T-helper 2 cell treated with Interferon-gamma antibody and Interleukin-4, amounts not matched to agents 100 ng/mL and 5 ng/mL, for 36 hours (primary cell): ENCODE data around the gene RADIL. TPM values are rescaled to one million over a fixed set of nuclear protein-coding genes. Genes with fewer than 3 reads are reported as not detected.

Experiments
- intact Hi-C: fragments of 100-400 bp; cut with micrococcal nuclease; formaldehyde crosslinking; loops from one replicate; pipeline ENCODE4 v1.15.1; 2023
- total RNA-seq: library from RNA; stranded (reverse); gene quantifications from 2 replicates; pipeline ENCODE4 v1.2.3, GENCODE V29; 2022

RADIL gene
- total RNA-seq, 1 donor from 2014 or later: 0.27 TPM

GRCh38 chr7:4779118-4779517, 104.4 kb downstream of the RADIL start:
- intact Hi-C loops: no loop called here

DNA sequence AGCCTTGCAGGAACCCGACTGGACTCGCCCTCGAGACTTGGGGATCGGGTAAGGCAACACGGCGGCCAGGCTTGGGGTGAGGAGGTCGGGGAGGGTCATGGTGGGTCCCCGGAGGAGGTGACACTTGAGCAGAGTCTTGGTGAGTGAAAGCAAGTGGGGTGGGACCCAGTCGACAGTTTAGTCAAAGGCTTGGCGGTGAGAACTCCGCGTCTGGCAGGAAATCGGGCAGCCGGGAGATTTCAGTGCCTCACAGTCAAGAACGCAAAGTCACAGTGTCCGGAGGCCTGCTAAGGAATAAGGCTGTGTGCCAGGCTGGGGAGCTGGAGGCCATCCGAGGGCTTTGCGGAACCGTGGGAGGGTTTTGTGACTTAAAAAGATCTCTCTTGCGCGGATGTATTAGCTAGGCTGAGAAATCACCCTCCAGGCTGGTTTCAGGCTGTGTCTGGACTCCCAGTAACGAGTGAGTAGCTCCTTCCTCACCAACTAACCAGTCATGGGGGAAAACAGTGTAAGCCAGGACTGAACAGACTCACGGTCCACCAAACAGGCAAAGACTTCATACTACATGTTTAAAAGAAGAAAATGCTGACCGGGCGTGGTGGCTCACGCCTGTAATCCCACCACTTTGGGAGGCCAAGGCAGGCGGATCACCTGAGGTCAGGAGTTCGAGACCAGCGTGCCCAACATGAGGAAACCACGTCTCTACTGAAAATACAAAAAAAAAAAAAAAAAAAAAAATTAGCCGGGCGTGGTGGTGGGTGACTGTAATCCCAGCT, 107.5 kb downstream of the RADIL start:
- intact Hi-C loops: loop anchor here (1.0 kb wide), 4 partner anchors 16 to 135 kb away; no protein-coding TSS in a partner anchor

DNA sequence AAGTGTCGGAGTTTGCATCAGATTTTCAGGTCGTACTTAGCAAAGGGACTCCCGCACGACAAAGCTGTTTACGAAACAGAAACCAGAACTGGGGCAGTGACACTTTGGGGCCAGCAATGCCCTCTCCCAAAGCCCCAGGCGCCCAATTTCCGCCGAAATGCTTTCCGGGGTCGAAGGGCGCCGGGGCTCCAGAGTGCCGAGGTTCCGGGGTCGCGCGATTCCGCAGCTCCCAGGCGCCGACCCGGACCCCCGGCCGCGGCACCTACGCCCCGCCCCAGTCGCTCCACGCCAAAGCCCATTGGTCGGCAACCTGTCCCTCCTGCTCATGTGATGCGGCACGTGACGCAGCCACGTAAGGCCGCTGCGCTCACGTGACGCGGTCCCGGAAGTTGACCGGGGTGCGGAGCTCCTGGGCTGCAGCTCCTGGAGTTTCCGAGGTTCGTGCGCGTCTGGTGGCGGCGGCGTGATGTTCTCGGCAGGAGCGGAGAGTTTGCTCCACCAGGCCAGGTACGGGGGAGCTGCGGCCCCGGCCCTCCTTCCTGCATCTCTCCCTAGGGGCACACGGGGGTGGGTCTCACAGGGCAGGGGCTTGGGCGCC, 108.2 kb downstream of the RADIL start, which contains the start of gene AP5Z1:
TSS of gene AP5Z1 (plus strand) at position 374 of the 598 bp plus-strand sequence. CDS start at position 467, 93 bp downstream.
- intact Hi-C loops: loop anchor here (1.0 kb wide), 4 partner anchors 17 to 134 kb away; no protein-coding TSS in a partner anchor

DNA sequence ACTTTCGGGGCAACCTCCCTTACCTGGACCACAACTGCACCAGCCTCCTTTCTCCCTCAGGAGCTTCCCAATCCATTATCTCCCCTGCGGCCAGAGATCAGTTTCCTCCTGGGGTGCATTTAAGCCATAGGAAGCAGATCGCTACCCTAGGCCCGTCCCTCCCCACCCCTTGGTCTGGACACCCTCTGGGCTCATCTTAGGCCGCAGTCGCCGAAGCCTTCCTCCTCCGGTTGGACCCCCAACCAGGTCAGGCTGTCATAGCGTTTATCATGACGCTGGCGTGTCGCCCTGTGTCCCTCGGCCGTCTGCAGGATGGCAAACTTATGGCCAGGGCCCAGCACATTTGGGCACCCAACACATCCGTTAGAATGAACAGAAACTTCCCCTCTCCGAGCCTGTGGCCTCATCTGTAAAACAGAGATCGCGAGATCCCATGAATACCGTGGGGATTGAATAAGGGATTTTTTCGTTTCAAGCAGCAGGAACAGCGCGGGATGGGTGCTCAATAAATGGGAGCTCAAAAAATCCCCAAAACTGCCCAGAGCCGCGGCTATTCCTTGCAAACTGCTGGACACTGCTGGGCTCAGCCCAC, 108.8 kb downstream of the RADIL start:
- intact Hi-C loops: loop anchor here (1.0 kb wide), 4 partner anchors 18 to 133 kb away; no protein-coding TSS in a partner anchor

- intact Hi-C loops: no loop called here
Observed at GRCh38 chr7:4774007-4774406, 109.5 kb downstream of the RADIL start.

DNA sequence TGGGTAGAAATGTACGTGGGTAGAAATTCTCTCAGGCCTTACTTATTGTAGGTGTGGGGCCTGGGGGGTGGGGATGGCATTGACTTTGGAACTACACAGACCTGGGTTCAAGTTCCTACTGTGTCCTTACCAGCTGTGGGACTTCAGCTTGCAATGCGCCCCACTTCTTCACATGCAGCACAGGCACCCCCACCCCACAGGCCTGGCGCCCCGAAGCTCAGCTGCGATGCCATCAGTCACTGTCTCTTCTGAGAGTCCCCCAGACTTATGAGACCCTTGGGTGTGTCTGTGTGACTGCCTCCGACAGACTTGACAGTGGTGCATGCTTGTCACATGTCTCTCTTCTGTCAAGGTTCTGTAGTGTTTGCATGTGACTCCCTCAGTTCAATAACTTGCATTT, 111.2 kb downstream of the RADIL start:
- intact Hi-C loops: no loop called here

DNA sequence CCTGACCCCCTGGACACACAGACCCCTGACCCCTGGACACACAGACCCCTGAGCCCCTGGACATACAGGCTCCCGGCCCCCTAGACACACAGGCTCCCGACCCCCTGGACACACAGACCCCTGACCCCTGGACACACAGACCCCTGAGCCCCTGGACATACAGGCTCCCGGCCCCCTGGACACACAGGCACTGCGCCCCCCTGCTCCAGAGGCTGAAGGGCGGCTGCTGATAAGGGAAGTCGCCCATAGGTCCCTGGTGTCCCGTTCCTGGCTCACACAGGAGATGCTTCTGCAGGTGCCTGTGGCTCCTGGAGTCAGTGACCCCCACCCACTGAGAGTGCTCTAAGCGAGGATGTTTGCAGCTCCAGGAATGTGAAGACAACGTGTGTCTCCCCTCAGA, 111.8 kb downstream of the RADIL start:
- intact Hi-C loops: no loop called here

- intact Hi-C loops: no loop called here
Observed at GRCh38 chr7:4770886-4771285, 112.6 kb downstream of the RADIL start.

DNA sequence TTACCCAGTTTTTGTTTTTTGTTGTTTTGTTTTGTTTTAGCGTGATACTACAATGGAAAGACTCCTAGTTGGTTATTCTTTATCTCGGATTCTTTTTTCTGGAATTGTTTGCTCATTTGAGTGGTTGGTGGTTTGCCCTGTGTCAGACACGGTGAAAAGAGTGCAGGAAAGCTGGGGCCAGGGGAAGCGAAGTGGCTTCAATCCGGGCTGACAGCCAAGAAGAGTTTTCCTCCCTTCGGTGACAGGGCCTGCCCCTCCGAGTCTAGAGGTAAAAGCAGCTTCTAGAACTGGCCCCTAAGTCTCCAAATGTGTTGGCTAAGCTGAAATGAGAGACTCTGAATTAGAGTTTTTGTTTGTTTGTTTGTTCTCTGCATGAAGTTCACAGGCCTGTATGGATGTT, 113.8 kb downstream of the RADIL start:
- intact Hi-C loops: no loop called here

GRCh38 chr7:4768597-4769569, 114.6 kb downstream of the RADIL start:
- intact Hi-C loops: no loop called here

GRCh38 chr7:4766666-4767519, 116.6 kb downstream of the RADIL start:
- intact Hi-C loops: no loop called here

DNA sequence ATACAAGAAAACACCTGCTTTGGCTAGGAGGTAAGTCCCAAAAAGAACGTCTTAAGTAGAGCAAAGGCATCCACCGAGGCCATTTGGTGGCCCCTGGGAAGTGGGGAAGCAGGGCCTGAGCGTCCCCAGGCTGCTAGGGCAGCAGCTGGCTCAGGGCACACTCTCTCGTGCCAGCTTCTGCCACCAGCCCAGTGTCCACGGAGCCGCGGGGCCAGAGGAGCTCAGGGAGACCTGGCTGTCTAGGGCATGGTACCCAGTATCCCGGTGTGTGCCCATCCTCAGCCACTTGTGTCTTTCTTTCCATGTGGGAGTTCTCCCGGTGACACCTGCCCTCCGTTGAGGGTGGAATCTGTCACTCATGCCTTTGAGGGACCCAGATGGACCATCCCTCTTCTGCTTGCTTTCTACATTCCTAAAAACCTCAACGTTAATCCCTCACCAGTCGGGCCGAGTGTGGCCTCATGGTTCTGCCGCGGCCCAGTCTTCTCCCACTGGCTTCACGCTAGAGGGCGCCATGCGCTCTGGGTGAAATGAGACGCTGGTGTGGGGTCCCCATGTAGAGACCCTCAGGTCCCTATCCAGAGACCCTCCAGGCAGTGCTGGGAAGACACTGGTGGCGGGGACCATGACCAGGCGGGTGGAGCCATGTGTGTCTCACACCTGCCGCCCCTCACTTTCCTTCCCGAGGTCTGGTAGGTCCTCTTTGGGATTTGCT, 117.6 kb downstream of the RADIL start:
- intact Hi-C loops: no loop called here

DNA sequence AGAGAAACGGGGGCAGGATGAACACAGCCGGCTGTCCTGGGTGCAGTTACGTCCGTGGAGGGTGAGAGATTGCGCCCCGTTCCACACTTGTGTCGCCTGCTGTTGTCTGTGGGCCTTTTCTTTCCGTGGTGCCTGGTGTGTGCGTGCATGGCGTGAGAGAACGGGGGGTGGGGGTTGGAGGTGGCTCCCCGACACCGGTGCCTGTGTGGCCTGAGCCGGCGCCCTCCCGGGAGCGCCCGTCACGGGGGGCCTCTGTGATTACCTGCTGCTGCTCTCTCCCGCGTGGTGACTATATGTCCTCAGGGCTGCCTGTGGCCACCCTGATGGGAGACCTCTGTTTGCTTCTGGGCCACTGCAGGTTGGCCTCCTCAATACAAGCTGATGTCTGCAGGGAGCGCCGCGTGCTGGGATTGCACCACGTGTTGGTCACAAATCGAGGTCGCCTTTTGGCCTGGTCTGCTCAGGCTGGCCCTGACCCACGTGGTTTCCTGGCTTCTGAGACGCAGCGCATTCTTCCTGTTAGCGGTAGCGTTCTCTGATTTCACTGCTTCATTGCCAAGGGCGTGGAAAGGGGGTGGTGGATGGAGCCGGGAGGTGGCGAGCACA, 119.0 kb downstream of the RADIL start:
- intact Hi-C loops: no loop called here

- intact Hi-C loops: no loop called here
Observed at GRCh38 chr7:4763794-4764185, 119.7 kb downstream of the RADIL start.

- intact Hi-C loops: no loop called here
Observed at GRCh38 chr7:4763091-4763793, 120.3 kb downstream of the RADIL start.

GRCh38 chr7:4762121-4763055, 121.1 kb downstream of the RADIL start:
- intact Hi-C loops: no loop called here

- intact Hi-C loops: no loop called here
Observed at GRCh38 chr7:4760952-4761351, 122.6 kb downstream of the RADIL start.
